A673 (cell line): ENCODE data around the gene ELP4. TPM values are rescaled to one million over a fixed set of nuclear protein-coding genes. Genes with fewer than 3 reads are reported as not detected.
"Not testable (repeated sequence)": the region's sequence is repeated elsewhere in the genome, so short reads cannot be mapped to it uniquely, and the experiment has no call there.

Source experiments
- BruUV-seq: library from RNA; stranded (reverse); fragments of 400-500 nt; replicated peaks from 2 replicates; lab custom pipeline; 2021; lab: Mats Ljungman, UMichigan
- CTCF ChIA-PET: fragments of 300-600 bp; sonication (Branson Sonifier 250); formaldehyde crosslinking; loops from one replicate; lab custom pipeline; 2022; ENCODE audit warnings: antibody characterized with exemption; lab: Charles Lee
- POLR2A ChIA-PET: fragments of 300-600 bp; sonication (Branson Sonifier 250); formaldehyde crosslinking; loops from one replicate; lab custom pipeline; 2022; ENCODE audit warnings: antibody characterized with exemption; ENCODE audit not compliant: low non-redundant PET; lab: Charles Lee
- DNase-seq: peaks from one replicate; pipeline ENCODE4 v3.0.0-alpha.2; 2015; ENCODE audit warnings: low spot score
- H3K27ac ChIP-seq: fragments of 200-600 bp; sonication (generic); 2 replicates; pipeline ENCODE4 v1.5.1; 2016; ENCODE audit warnings: mixed run types, low read depth, mild to moderate bottlenecking, mixed read lengths, antibody characterized with exemption, low read length; ENCODE audit not compliant: poor library complexity, severe bottlenecking
- H3K27me3 ChIP-seq: fragments of 200-600 bp; sonication (generic); replicated peaks from 2 replicates; pipeline ENCODE4 v1.6.1; 2017; ENCODE audit warnings: mixed run types, low read depth, mild to moderate bottlenecking, mixed read lengths, antibody characterized with exemption, low read length; ENCODE audit not compliant: insufficient read depth, poor library complexity
- H3K36me3 ChIP-seq: fragments of 200-600 bp; sonication (generic); 2 replicates; pipeline ENCODE4 v1.6.1; 2016; ENCODE audit warnings: mixed run types, mild to moderate bottlenecking, mixed read lengths, antibody characterized with exemption, low read length; ENCODE audit not compliant: insufficient read depth, poor library complexity, severe bottlenecking
- H3K4me1 ChIP-seq: fragments of 200-600 bp; sonication (generic); 2 replicates; pipeline ENCODE4 v1.6.1; 2017; ENCODE audit warnings: mixed run types, mild to moderate bottlenecking, mixed read lengths, antibody characterized with exemption, low read length; ENCODE audit not compliant: insufficient read depth, poor library complexity, severe bottlenecking
- H3K4me3 ChIP-seq: fragments of 200-600 bp; sonication (generic); 2 replicates; pipeline ENCODE4 v1.5.1; 2016; ENCODE audit warnings: low read depth, mixed run types, mild to moderate bottlenecking, mixed read lengths, low read length; ENCODE audit not compliant: poor library complexity, severe bottlenecking
- H3K9me3 ChIP-seq: fragments of 200-600 bp; sonication (generic); 2 replicates; pipeline ENCODE4 v1.6.1; 2016; ENCODE audit warnings: mixed run types, low read depth, mild to moderate bottlenecking, mixed read lengths, antibody characterized with exemption, low read length; ENCODE audit not compliant: poor library complexity, severe bottlenecking
- EZH2 ChIP-seq: fragments of 200-600 bp; sonication (generic); IDR thresholded peaks from 2 replicates; pipeline ENCODE4 v1.6.1; 2017; ENCODE audit warnings: borderline replicate concordance, low read depth, mild to moderate bottlenecking, mixed read lengths, antibody characterized with exemption, low read length; ENCODE audit not compliant: poor library complexity, severe bottlenecking
- intact Hi-C: fragments of 100-400 bp; cut with micrococcal nuclease; formaldehyde crosslinking; loops from one replicate; pipeline ENCODE4 v1.10.0; 2022; ENCODE audit not compliant: unreplicated experiment
- total RNA-seq: library from RNA; stranded (reverse); gene quantifications from 2 replicates; pipeline ENCODE4 v1.2.3, GENCODE V29; 2021
- TF ChIP-seq, protein P1 (sequence below): fragments of 300-800, 200-600 bp; sonication (generic); conservative IDR thresholded peaks from 2 replicates; pipeline ENCODE4 v1.5.1; 2017; ENCODE audit warnings: low read depth, mild to moderate bottlenecking, antibody characterized with exemption, low read length, moderate library complexity, mixed read lengths

ELP4 gene
- total RNA-seq, 1 experiment from 2014 or later: 49.4 TPM

DNA sequence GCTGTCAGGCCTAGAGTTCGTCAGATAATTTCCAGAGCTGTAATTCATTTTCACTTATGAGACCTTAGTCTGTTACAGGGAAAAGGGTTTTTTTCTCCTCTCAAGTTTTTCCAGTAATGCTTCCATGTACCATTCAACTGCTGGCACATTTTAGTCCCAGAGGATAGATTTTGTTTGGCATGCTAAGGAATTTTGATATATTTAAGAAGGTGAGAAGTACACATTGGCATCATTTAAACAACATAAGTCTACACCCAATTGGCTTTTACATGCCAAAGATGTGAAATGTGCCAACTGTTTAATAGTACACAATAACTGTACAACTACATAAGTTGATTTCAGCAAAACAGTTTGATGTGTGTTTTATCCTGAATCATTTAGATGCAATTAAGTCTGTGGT, 230.6 kb downstream of the ELP4 start:
- no TSS peak for BruUV-seq
- TF ChIP-seq, protein P1, sequence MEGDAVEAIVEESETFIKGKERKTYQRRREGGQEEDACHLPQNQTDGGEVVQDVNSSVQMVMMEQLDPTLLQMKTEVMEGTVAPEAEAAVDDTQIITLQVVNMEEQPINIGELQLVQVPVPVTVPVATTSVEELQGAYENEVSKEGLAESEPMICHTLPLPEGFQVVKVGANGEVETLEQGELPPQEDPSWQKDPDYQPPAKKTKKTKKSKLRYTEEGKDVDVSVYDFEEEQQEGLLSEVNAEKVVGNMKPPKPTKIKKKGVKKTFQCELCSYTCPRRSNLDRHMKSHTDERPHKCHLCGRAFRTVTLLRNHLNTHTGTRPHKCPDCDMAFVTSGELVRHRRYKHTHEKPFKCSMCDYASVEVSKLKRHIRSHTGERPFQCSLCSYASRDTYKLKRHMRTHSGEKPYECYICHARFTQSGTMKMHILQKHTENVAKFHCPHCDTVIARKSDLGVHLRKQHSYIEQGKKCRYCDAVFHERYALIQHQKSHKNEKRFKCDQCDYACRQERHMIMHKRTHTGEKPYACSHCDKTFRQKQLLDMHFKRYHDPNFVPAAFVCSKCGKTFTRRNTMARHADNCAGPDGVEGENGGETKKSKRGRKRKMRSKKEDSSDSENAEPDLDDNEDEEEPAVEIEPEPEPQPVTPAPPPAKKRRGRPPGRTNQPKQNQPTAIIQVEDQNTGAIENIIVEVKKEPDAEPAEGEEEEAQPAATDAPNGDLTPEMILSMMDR: no peak
- TF ChIP-seq EZH2: no peak
- Histone ChIP-seq H3K4me3 (no peak overlapping the region), H3K27me3 (no peaks in the 10 kb centered on the region), H3K4me1 (no peaks in the 10 kb centered on the region), H3K9me3 (peaks cover 5% of the 10 kb centered on the region), H3K27ac (no peak overlapping the region), H3K36me3 (no peaks in the 10 kb centered on the region)
- no peak for DNase-seq
- CTCF ChIA-PET: no interaction called here
- POLR2A ChIA-PET: no interaction called here
- intact Hi-C loops: no loop called here

DNA sequence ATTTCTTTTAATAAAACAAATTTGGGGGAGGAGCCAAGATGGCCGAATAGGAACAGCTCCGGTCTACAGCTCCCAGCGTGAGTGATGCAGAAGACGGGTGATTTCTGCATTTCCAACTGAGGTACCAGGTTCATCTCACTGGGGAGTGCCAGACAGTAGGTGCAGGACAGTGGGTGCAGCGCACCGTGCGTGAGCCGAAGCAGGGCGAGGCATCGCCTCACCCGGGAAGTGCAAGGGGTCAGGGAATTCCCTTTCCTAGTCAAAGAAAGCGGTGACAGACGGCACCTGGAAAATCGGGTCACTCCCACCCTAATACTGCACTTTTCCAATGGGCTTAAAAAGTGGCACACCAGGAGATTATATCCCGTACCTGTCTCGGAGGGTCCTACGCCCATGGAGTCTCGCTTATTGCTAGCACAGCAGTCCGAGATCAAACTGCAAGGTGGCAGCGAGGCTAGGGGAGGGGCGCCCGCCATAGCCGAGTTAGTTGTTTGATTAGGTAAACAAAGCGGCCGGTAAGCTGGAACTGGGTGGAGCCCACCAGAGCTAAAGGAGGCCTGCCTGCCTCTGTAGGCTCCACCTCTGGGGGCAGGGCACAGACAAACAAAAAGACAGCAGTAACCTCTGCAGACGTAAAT, 231.3 kb downstream of the ELP4 start:
- BruUV-seq, H3K27me3 ChIP-seq, H3K36me3 ChIP-seq, CTCF ChIA-PET, DNase-seq, H3K4me1 ChIP-seq, H3K27ac ChIP-seq, H3K4me3 ChIP-seq, POLR2A ChIA-PET, H3K9me3 ChIP-seq, intact Hi-C loops: not testable (repeated sequence)

DNA sequence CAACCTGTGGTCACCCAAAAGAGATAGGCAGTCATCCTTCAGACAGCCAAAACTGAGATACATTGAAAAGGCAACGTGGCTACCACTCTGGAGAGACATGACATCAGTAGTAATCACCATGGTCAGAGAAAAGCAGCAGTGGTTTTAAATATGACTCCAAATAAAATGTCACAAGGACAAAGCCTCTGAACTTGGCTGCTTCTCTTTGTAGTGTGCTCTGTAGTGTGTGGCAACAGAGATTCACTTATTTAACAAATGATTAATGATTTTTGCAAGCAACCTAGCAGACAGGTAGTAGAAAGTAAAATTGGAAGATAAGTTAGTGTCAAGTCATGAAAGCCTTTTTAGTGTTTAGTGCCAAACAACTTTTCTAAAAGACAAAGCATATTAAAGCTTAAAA, 238.0 kb downstream of the ELP4 start:
- TF ChIP-seq, protein P1: no peak
- no peak for TF ChIP-seq EZH2

DNA sequence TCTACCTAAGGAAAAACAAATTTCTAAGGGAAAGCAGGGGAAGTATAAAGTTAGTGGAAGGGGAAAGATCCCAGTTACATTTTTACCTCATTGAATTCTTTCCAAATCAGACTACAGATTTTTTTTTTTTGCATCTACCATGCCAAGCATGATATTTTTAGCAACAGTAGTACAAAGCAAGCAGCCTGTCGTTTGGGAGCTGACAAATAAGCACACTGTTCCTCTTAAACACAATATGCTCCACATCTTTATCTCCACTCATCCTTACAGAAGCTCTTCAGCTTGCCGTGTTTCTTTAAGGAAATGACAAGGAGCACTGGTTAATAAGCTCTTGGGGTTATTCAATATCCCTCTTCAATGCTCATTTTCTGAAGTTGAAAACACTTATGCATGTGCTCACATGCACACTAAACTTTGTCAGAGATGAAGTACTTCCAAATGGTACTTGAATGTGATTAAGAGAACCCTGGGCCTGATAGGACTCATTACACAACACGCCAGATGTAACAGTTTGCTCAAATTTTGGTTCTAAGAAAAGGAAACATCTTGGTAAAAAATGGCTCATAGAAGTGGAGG, 247.8 kb downstream of the ELP4 start:
- Histone ChIP-seq H3K4me3 (no peak overlapping the region), H3K4me1 (no peaks in the 10 kb centered on the region), H3K9me3 (no peaks in the 10 kb centered on the region), H3K27ac (no peak overlapping the region), H3K27me3 (no peaks in the 10 kb centered on the region), H3K36me3 (no peaks in the 10 kb centered on the region)
- intact Hi-C loops: no loop called here
- TF ChIP-seq, protein P1: no peak
- no peak for TF ChIP-seq EZH2
- no peak for DNase-seq
- no TSS peak for BruUV-seq
- ChIA-PET CTCF (no interaction called here), POLR2A (no interaction called here)

More for the DNA sequence above, 238.0 kb downstream of the ELP4 start:
- H3K9me3 ChIP-seq: no peaks in the 10 kb centered on the region
- H3K36me3 ChIP-seq: no peaks in the 10 kb centered on the region
- ChIA-PET CTCF (no interaction called here), POLR2A (no interaction called here)
- H3K4me1 ChIP-seq: no peaks in the 10 kb centered on the region
- no peak overlapping the region for H3K4me3 ChIP-seq
- intact Hi-C loops: no loop called here
- no peaks in the 10 kb centered on the region for H3K27me3 ChIP-seq
- H3K27ac ChIP-seq: no peak overlapping the region
- DNase-seq: no peak
- no TSS peak for BruUV-seq
